HG02970 (cell line): ENCODE data around the gene SYDE1.

ENCODE experiments used
- ATAC-seq: cut with Tn5 transposase; IDR thresholded peaks from one replicate; pipeline ENCODE4 v1.9.1; 2021; ENCODE audit warnings: mild to moderate bottlenecking, moderate library complexity, moderate number of reproducible peaks; ENCODE audit not compliant: unreplicated experiment, low FRiP score

Gene SYDE1

GRCh38 chr19:15123900-15124299, 16.7 kb downstream of the SYDE1 start:
- no peak for ATAC-seq

- ATAC-seq: no peak
These were observed 17.5 kb downstream of the SYDE1 start for GRCh38 chr19:15124572-15125231.

DNA sequence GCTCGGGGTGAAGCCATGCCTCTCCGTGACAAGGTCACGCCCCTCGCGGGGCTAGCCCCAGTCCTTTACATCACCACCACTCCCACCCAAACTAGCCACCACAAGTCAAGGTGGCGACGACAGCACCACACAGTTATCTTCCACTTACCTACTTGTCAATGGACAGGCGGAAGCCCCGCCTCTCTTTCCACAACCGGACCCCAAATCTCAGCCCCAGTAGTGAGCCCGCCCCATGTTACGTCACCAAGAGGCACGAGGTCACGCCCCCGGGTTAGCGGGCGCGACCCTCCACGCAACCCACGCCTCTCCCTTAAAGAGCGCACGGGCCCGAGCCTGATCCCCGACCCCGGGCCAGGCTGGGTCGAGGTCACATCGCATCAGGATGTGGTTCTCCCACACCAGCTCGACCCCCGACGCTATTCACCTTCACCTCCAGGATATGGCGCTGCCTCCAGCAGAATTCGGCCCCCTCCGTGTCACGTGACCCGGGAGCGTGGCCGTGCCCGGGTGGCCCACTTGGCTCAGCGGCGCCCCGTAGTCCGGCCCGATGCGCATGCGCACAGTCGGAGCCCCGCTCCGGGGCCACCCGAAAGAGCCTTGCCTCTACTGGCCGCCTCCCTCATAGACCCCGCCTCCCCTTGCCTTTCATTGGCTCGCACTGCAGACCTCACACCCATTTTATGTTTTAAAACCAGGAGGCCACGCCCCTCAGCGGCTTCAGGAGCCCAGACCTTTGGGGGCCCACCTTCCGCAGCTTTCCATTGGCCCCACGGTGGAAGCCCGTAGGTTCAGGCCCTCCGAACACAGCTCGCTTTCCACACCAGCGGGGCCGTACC, 18.2 kb downstream of the SYDE1 start:
- ATAC-seq: peak; percentile 96

DNA sequence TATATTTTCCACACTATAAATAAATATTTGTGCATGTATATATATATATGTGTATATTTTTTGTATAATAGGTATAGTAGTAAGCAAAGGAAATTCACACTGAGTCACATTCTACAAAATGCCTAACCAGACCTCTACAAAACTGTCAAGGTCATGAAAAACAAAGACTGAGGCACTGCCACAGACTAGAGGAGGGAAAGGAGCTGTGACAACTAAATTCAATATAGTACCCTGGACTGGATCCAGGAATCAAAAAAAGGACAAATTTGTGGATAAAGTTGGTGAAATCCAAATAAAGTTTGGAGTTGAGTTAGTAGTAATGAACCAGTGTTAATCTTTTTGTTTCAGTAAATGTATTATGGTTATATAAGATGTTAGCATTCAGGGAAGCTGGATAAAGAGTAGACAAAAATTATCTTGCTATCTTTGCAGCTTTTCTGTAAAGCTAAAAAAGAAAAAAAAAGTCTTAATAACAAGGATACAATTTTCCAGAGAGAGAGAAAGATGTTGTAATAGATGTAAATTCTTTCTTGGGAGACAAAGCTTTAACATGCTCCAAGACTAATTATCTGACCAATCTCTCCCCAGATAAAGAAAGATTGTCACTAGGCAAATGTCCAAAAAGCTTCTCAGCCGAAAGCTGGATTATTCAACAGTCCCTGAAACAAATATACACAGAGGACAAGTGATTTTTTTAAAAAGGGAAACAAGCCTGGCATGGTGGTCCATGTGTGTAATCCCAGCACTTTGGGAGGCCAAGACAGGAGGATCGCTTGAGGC, 19.1 kb downstream of the SYDE1 start:
- ATAC-seq: no peak

- ATAC-seq: no peak
These were observed 21.1 kb downstream of the SYDE1 start for GRCh38 chr19:15128162-15128770.

DNA sequence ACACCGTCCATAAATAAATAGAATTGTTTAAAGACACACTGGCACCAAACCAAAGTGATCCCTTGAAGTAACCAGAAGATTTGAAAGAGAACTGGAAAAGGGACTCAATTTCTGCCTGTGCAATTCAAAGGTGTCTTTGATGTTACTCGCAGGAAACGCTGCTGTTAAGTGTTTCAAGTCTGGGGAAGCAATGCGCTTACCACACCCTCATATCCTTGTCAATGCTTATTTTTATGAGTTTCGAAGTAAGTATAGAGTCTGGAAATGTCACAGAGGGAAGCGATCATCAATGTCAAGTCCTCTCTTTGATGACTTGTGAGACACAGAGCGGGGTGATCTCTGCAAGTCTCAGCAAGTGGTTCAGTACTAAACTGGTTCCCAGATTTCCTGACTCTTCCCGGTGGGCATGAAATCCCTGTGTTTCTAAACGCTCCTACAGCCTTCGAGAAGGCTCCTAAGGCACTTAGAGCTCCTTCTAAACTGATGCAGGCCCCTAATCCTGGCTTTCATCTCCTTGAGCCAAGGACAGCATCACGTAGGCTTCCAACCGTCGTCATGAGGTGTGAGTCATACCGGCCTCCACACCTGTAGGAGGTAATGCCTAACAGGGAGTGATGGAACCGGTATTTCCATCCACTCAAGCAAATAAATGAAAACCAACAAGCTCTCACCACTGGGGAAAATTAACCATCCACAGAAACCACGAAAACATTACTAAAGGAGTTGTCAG, 22.8 kb downstream of the SYDE1 start:
- no peak for ATAC-seq

- ATAC-seq: no peak
These were observed 29.2 kb downstream of the SYDE1 start for GRCh38 chr19:15136234-15136954.

DNA sequence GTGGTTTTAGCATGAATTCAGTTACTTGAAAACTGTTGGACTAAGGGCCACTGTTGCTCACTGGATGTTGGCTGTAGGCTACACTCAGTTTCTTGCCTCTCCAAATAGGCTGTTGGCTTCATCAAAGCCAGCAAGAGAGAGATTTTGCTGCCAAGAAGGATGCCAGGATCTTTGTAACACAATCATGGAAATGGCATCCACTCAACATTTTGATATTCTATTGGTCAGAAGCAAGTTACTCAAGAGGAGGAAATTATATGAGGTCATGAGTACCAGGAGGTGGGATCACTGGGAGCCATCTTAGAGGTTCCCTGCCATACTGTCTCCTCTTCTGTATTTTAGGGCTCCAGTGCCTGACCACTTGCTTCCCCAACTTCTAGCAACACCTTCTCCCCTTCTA, 30.6 kb downstream of the SYDE1 start:
- no peak for ATAC-seq

DNA sequence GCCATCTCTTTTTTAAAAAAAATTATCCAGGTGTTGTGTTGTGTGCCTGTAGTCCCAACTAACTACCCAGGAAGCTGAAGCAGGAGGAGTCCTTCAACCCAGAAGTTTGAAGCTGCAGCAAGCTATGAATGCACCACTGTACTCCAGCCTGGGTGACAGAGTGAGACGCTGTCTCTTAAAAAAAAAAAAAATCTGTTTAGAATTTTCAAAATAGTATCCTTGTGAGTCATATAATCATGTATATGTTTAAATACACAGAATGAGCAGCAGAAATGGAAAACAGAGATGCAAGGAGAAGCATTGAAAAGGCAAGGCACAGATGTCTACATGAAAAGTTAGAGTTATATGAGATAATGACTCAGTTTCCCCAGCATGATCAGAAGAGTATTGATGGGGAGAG, 31.2 kb downstream of the SYDE1 start:
- ATAC-seq: no peak

DNA sequence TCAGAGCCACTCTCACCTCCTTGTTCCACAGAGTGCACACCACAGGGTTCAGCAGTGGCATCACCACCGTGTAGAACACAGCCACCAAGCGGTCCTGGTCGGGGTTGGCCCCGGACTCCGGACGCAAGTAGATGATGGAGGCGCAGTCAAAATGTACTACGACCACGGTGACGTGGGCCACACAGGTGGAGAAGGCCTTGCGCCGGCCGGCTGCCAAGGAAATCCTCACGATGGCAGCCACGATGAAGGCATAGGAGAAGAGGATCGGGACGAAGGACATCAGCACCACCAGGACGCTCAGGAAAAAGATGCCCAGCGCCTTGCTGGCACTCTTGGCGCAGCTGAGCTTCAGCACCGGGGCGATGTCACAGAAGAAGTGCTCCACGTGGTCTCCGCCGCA, 33.9 kb downstream of the SYDE1 start:
- no peak for ATAC-seq

GRCh38 chr19:15142313-15142712, 35.1 kb downstream of the SYDE1 start:
- ATAC-seq: no peak

GRCh38 chr19:15144046-15144646, 36.9 kb downstream of the SYDE1 start:
- ATAC-seq: no peak

DNA sequence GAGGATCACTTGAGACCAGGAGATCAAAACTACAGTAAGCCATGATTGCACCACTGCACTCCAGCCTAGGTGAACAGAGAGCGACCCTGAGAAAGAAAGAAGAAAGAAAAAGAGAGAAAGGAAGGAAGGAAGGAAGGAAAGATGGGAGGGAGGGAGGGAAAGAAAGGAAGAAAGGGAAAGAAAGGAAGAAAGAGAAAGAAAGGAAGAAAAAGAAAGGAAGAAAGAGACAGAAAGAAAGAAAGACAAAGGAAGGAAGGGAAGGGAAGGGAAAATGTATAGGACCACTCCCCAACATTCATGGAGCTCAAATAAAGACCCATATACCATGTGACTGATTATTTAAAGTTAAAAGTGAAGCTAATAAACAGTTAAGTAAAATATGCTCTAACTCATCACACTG, 39.9 kb downstream of the SYDE1 start:
- ATAC-seq: no peak

GRCh38 chr19:15149737-15150136, 42.5 kb downstream of the SYDE1 start:
- ATAC-seq: no peak

DNA sequence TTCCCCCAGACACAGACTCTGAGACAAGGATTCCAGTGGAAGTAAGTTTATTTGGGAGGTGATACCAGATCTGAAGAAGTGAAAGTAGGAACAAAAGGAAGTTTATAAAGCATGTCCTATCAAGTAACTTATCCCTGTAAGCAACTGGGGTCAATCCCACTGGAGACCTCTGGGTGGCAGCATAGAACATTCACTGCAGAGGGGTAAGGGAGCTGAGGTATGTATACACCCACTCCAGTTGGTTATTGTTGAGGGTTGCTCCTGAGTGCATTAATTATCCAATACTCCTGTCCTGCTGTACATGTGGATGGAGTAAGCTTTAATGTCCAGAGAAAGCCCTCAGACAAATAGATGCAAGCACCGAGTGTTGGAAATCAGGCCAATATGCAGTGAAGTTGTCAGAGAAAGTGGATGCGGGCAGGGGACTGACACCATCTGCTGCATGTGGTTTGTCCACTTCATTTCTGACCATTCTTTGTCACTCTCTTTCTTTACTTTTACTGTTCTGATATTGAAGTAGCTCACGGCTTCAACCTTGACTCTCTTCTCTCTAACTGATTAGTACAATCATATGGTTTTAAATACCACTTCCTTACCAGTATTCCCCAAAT, 46.9 kb downstream of the SYDE1 start:
- ATAC-seq: no peak

DNA sequence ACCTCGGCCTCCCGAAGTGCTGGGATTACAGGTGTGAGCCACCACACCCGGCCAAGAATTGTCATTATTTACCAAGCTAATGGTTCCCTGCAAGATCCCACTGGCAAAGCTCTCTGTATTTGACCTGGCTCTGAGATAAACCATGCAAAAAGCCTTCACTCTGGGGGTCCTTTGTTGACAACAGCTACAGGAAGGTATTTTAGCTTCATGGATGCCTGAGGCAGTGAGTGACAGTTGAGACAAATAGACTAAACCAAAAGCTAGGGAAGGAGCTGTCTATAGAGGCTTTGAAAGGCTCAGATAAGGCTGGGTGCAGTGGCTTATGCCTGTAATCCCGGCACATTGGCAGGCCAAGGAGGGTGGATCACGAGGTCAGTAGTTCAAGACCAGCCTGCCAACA, 48.1 kb downstream of the SYDE1 start:
- no peak for ATAC-seq

GRCh38 chr19:15156391-15156790, 49.2 kb downstream of the SYDE1 start:
- no peak for ATAC-seq

GRCh38 chr19:15159251-15159650, 52.0 kb downstream of the SYDE1 start:
- no peak for ATAC-seq
